HepG2 (cell line): ENCODE results near the gene ESF1. TPM values are rescaled to one million over a fixed set of nuclear protein-coding genes. Genes with fewer than 3 reads are reported as not detected.

Source experiments
- ATAC-seq: fragments of 200-7000 bp; cut with Tn5 transposase; 3 replicates; pipeline ENCODE4 v1.9.1; 2020; ENCODE audit warnings: mild to moderate bottlenecking, moderate library complexity
- BruUV-seq: library from RNA; stranded (reverse); fragments of 400-500 nt; replicated peaks from 2 replicates; lab custom pipeline; 2021; lab: Mats Ljungman, UMichigan
- CTCF ChIA-PET: fragments of 300-600 bp; formaldehyde crosslinking; extraction: SDS; loops from one replicate; lab custom pipeline; 2021; ENCODE audit warnings: low total read pairs, inconsistent platforms, low intra/inter-chr PET ratio; lab: Yijun Ruan, JAX
- POLR2A ChIA-PET: fragments of 350-600 bp; sonication (Branson Sonifier 250); formaldehyde crosslinking; loops from one replicate; lab custom pipeline; 2020; ENCODE audit warnings: antibody characterized with exemption, inconsistent platforms; lab: Yijun Ruan, JAX
- DNase-seq: peaks from one replicate; pipeline ENCODE4 v3.0.0-alpha.2; 2015; ENCODE audit warnings: low spot score
- FAIRE-seq: peaks from 3 replicates; lab custom pipeline; 2011; peaks lifted over from hg19 to GRCh38; lab: Jason Lieb, UNC
- H2AFZ ChIP-seq: one replicate; pipeline ENCODE4 v1.6.1; 2011; ENCODE audit warnings: low read length, inconsistent platforms
- H3K27ac ChIP-seq: fragments of 300-600 bp; 3 replicates; pipeline ENCODE4 v1.8.0; 2011; ENCODE audit warnings: mixed run types, mild to moderate bottlenecking, mixed read lengths, low read length, inconsistent platforms; ENCODE audit not compliant: insufficient read depth; ENCODE audit errors: extremely low read length
- H3K27me3 ChIP-seq, 2 experiments: fragments of 200-600 bp in 1 of 2; 2 replicates in 1 of 2; 3 replicates in 1 of 2; pipeline versions ENCODE4 v1.6.0 to v1.8.0; 2011; ENCODE audit warnings: low read length in 2 of 2, mild to moderate bottlenecking in 2 of 2, moderate library complexity in 2 of 2, inconsistent platforms in 1 of 2; ENCODE audit not compliant: insufficient read depth in 2 of 2, control insufficient read depth in 1 of 2
- H3K36me3 ChIP-seq, 2 experiments: fragments of 200-600 bp in 1 of 2; replicated peaks in 1 of 2; 2 replicates in 1 of 2; 3 replicates in 1 of 2; pipeline versions ENCODE4 v1.5.1 to v1.8.0; 2011; ENCODE audit warnings: low read length in 2 of 2, inconsistent platforms in 1 of 2; ENCODE audit not compliant: insufficient read depth in 2 of 2, control insufficient read depth in 1 of 2
- H3K4me1 ChIP-seq: 2 replicates; pipeline ENCODE4 v1.5.1; 2012; ENCODE audit warnings: low read length, inconsistent platforms; ENCODE audit not compliant: insufficient read depth
- H3K4me2 ChIP-seq: 2 replicates; pipeline ENCODE4 v1.6.0; 2011; ENCODE audit warnings: low read depth, low read length, inconsistent platforms
- H3K4me3 ChIP-seq, 3 experiments: fragments of 200-600 bp in 1 of 3; sonication (generic), shearing (Covaris generic) in 1 of 3; replicated peaks in 1 of 3; 2 replicates each; pipeline ENCODE4 v1.5.1; 2011 to 2016; ENCODE audit warnings: low read length in 3 of 3, inconsistent platforms in 2 of 3, low read depth in 2 of 3, mild to moderate bottlenecking in 2 of 3, control low read depth in 1 of 3, mixed read lengths in 1 of 3; ENCODE audit not compliant: insufficient read depth in 1 of 3
- H3K79me2 ChIP-seq: one replicate; pipeline ENCODE4 v1.6.1; 2011; ENCODE audit warnings: low read length, inconsistent platforms; ENCODE audit not compliant: insufficient read depth
- H3K9ac ChIP-seq: 2 replicates; pipeline ENCODE4 v1.6.0; 2011; ENCODE audit warnings: mild to moderate bottlenecking, low read depth, low read length, inconsistent platforms; ENCODE audit not compliant: insufficient read depth
- H3K9me3 ChIP-seq: 2 replicates; pipeline ENCODE4 v1.5.1; 2012; ENCODE audit warnings: mild to moderate bottlenecking, low read length
- H4K20me1 ChIP-seq: 2 replicates; pipeline ENCODE4 v1.6.0; 2011; ENCODE audit warnings: inconsistent platforms, mild to moderate bottlenecking, low read length, moderate library complexity; ENCODE audit not compliant: insufficient read depth
- ELF1 ChIP-seq: sonication (generic); formaldehyde crosslinking; IDR thresholded peaks from 2 replicates; pipeline ENCODE4 v1.4.0; 2020; ENCODE audit warnings: missing genetic modification reagents
- HNF4A ChIP-seq: sonication (generic); formaldehyde crosslinking; IDR thresholded peaks from 2 replicates; pipeline ENCODE4 v1.4.0; 2020; ENCODE audit warnings: missing genetic modification reagents
- HNF4G ChIP-seq, 2 experiments: sonication (generic) in 1 of 2; formaldehyde crosslinking in 1 of 2; IDR thresholded peaks; 2 replicates each; pipeline versions ENCODE4 v1.4.0 to v1.6.1; 2011 to 2020; ENCODE audit warnings: borderline replicate concordance in 2 of 2, low read depth in 2 of 2, mild to moderate bottlenecking in 2 of 2, low read length in 1 of 2, missing genetic modification reagents in 1 of 2, moderate library complexity in 1 of 2
- KAT8 ChIP-seq: IDR thresholded peaks from 2 replicates; pipeline ENCODE4 v1.6.1; 2016; ENCODE audit warnings: missing genetic modification reagents, missing compliant biosample characterization
- RCOR2 ChIP-seq: IDR thresholded peaks from 2 replicates; pipeline ENCODE4 v1.6.1; 2016; ENCODE audit warnings: missing biosample characterization, missing genetic modification reagents
- WGBS: methylation state at CpG from one replicate; pipeline ENCODE4 v1.1.6; 2017; ENCODE audit warnings: low lambda C conversion rate; 5-methylcytosine and 5-hydroxymethylcytosine counted together
- in situ Hi-C: cut with HindIII; loops from 2 replicates; pipeline ENCODE4 v1.10.0; 2017; ENCODE audit warnings: low pct_unique_long_range_greater_than_20kb; ENCODE audit not compliant: extremely low pct_ligation_motif_present
- intact Hi-C: fragments of 100-400 bp; cut with micrococcal nuclease; formaldehyde crosslinking; loops from one replicate; pipeline ENCODE4 v1.10.0; 2022; ENCODE audit not compliant: unreplicated experiment
- polyA plus RNA-seq, 8 experiments: library from polyadenylated mRNA; depleted of rRNA in 3 of 8; stranded (reverse) in 7 of 8; unstranded in 1 of 8; fragments of >200 nt; fragmentation: Illumina TruSeq in 4 of 8; extraction: Trizol in 4 of 8; gene quantifications; 2 replicates each; pipeline versions ENCODE4 v1.2.1 to v1.2.3, GENCODE V29; 2011 to 2016; ENCODE audit warnings: low read depth in 4 of 8, missing spikeins in 1 of 8, mixed read lengths in 1 of 8; ENCODE audit not compliant: insufficient read depth in 1 of 8
- total RNA-seq, 5 experiments: library from RNA; depleted of rRNA; stranded (reverse); fragments of >200 nt; fragmentation: Illumina TruSeq; extraction: Trizol; gene quantifications; 2 replicates each; pipeline ENCODE4 v1.2.3, GENCODE V29; 2016; ENCODE audit warnings: low read depth in 1 of 5
- TF ChIP-seq, protein P1 (sequence below), 2 experiments: sonication (generic) in 1 of 2; formaldehyde crosslinking in 1 of 2; IDR thresholded peaks; 2 replicates each; pipeline versions ENCODE4 v1.5.1 to v1.6.1; 2011 to 2020; ENCODE audit warnings: borderline replicate concordance in 1 of 2, low read depth in 1 of 2, low read length in 1 of 2, mild to moderate bottlenecking in 1 of 2, missing genetic modification reagents in 1 of 2, moderate library complexity in 1 of 2
- TF ChIP-seq, protein P2 (sequence below): sonication (generic); formaldehyde crosslinking; IDR thresholded peaks from 2 replicates; pipeline ENCODE4 v1.4.0; 2020; ENCODE audit warnings: missing genetic modification reagents
- TF ChIP-seq, protein P3 (sequence below), 2 experiments: sonication (generic) in 1 of 2; formaldehyde crosslinking in 1 of 2; IDR thresholded peaks; 2 replicates each; pipeline versions ENCODE4 v1.4.0 to v1.6.1; 2016 to 2020; ENCODE audit warnings: borderline replicate concordance in 1 of 2, low read depth in 1 of 2, mild to moderate bottlenecking in 1 of 2, missing genetic modification reagents in 1 of 2

ESF1 gene
- total and polyA plus RNA-seq, 2 of the 13 experiments (the other 11 are each of a cell fraction or from before 2014, with no cell fraction given): 7.3 to 66.9 TPM

DNA sequence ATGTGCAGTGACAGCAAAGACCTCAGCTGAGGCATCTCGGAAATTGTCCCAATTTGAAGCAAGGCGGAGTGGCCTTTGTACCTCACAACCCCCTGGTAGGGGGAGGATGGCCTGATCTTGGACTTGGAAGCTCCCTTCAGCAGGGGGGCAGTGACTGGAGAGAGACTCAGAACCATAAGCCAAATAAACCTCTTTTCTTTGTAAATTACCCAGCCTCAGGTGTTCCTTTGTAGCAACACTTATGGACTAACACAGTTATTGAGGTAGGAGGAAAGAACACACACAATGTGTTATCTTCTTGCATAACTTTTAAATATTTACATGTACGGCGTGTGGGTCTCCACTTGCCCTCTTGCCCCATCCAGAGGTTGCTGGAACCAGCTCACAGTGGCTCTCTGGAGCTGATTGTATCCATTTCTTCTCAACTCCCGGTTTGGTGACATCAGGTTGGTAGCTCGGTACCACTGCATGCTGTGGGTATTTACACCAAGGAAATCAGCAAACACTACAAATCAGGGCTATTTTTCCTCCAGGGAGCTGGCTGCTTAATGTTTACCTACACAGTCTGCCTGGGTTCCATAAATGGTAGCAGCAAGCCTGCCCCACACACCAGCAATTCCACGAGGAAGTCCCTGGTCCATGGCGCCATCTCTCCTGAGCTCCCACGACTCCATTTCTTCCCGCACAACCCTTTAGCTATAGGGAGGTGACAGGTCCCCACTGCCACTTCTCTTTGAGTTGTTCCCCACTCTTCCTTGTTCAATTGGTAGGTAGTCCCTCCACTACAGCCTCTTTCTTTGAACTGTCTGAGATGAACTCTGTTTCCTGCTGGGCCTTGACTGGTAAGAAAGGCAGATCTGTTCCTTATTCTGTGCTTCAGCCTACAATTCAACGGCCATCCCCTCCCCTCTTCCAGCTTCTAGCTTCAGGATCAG, 91.7 kb downstream of the ESF1 start (continued):
- TF ChIP-seq, protein P1, sequence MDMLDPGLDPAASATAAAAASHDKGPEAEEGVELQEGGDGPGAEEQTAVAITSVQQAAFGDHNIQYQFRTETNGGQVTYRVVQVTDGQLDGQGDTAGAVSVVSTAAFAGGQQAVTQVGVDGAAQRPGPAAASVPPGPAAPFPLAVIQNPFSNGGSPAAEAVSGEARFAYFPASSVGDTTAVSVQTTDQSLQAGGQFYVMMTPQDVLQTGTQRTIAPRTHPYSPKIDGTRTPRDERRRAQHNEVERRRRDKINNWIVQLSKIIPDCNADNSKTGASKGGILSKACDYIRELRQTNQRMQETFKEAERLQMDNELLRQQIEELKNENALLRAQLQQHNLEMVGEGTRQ (IDR thresholded peaks at IDR 0.05; ENCODE audit: low read depth, low read length): no peak
- TF ChIP-seq, protein P1 (CRISPR knock-in tag; IDR thresholded peaks at IDR 0.05; ENCODE audit: borderline replicate concordance): peak; percentile 40; the same call in 1 of the 2 replicates
- TF ChIP-seq ELF1 (CRISPR knock-in tag): peak; percentile 43; the same call in 1 of the 2 replicates
- TF ChIP-seq, protein P2, sequence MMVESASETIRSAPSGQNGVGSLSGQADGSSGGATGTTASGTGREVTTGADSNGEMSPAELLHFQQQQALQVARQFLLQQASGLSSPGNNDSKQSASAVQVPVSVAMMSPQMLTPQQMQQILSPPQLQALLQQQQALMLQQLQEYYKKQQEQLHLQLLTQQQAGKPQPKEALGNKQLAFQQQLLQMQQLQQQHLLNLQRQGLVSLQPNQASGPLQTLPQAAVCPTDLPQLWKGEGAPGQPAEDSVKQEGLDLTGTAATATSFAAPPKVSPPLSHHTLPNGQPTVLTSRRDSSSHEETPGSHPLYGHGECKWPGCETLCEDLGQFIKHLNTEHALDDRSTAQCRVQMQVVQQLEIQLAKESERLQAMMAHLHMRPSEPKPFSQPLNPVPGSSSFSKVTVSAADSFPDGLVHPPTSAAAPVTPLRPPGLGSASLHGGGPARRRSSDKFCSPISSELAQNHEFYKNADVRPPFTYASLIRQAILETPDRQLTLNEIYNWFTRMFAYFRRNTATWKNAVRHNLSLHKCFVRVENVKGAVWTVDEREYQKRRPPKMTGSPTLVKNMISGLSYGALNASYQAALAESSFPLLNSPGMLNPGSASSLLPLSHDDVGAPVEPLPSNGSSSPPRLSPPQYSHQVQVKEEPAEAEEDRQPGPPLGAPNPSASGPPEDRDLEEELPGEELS (CRISPR knock-in tag): peak; percentile 78

DNA sequence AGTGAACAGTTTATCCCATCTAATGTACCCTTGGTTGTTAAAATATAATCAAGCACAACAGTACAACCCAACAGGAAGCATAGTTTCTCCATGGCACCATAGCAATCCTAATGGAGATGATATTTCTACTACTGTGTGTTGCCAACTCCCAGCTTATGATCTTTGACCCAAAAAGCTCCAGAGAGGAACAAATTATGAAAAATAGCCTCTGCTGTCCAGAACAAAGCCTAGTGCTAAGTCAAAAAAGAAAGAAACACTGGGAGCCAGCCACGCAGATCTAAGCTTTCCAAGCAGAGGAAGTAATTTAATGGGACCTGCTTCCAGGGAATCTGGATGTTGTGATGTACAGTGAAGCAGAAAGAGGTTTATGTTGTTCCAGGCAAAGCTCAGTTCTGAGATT, 93.8 kb downstream of the ESF1 start:
- H4K20me1 ChIP-seq: no peaks in the 10 kb centered on the region
- TF ChIP-seq HNF4G (IDR thresholded peaks at IDR 0.05; ENCODE audit: borderline replicate concordance, low read depth, low read length) (0 out of 2 replicates have a peak, but pooled peaks have one; percentile 4), HNF4G (CRISPR knock-in tag; IDR thresholded peaks at IDR 0.05; ENCODE audit: borderline replicate concordance, low read depth) (no peak), HNF4A (CRISPR knock-in tag) (0 out of 2 replicates have a peak, but pooled peaks have one; percentile 11), KAT8 (CRISPR knock-in tag) (no peak), RCOR2 (CRISPR knock-in tag) (no peak)
- TF ChIP-seq, protein P3, sequence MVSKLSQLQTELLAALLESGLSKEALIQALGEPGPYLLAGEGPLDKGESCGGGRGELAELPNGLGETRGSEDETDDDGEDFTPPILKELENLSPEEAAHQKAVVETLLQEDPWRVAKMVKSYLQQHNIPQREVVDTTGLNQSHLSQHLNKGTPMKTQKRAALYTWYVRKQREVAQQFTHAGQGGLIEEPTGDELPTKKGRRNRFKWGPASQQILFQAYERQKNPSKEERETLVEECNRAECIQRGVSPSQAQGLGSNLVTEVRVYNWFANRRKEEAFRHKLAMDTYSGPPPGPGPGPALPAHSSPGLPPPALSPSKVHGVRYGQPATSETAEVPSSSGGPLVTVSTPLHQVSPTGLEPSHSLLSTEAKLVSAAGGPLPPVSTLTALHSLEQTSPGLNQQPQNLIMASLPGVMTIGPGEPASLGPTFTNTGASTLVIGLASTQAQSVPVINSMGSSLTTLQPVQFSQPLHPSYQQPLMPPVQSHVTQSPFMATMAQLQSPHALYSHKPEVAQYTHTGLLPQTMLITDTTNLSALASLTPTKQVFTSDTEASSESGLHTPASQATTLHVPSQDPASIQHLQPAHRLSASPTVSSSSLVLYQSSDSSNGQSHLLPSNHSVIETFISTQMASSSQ (IDR thresholded peaks at IDR 0.05; ENCODE audit: low read depth): 0 out of 2 replicates have a peak, but pooled peaks have one; percentile 11
- TF ChIP-seq, protein P3 (CRISPR knock-in tag; IDR thresholded peaks at IDR 0.05; ENCODE audit: borderline replicate concordance): no peak
- H3K4me1 ChIP-seq: peaks cover 42% of the 10 kb centered on the region
- H3K79me2 ChIP-seq: no peaks in the 10 kb centered on the region
- in situ Hi-C loops: no loop called here
- no peak overlapping the region for H3K4me2 ChIP-seq
- H3K27ac ChIP-seq: no peak overlapping the region
- no peaks in the 10 kb centered on the region for H3K9me3 ChIP-seq
- intact Hi-C loops: loop anchor here (5.0 kb wide), 1 partner anchor 54 kb away; the partner anchor contains the start of gene TASP1
- DNase-seq (no peak), FAIRE-seq (no peak), ATAC-seq (no peak)
- WGBS: 47% methylated on average over 1 of the region's 1 CpG
- no peaks in the 10 kb centered on the region for H3K36me3 ChIP-seq
- POLR2A ChIA-PET: no interaction called here
- CTCF ChIA-PET: no interaction called here
- H3K9ac ChIP-seq: no peak overlapping the region
- H3K4me3 ChIP-seq: no peak overlapping the region
- H3K27me3 ChIP-seq: no peaks in the 10 kb centered on the region; a peak in 1 of 5 replicates
- H2AFZ ChIP-seq: no peak overlapping the region
- BruUV-seq: no TSS peak
